Activated CD4-positive, alpha-beta T cell treated with anti-CD3 and anti-CD28 coated beads, Interleukin-2, amount 10 ng/mL, durations not matched to agents 24 days and 14 days (primary cell): ENCODE measurements around the gene PLCD3. TPM values are rescaled to one million over a fixed set of nuclear protein-coding genes. Genes with fewer than 3 reads are reported as not detected.

Experiments used
- DNase-seq: peaks from one replicate; pipeline ENCODE4 v3.0.0; 2022
- H3K27ac Mint-ChIP-seq: one replicate; pipeline ENCODE4 v1.8.0; 2022; ENCODE audit warnings: mild to moderate bottlenecking, mixed read lengths
- H3K27me3 Mint-ChIP-seq: one replicate; pipeline ENCODE4 v1.8.0; 2022; ENCODE audit warnings: mixed read lengths
- H3K36me3 Mint-ChIP-seq: one replicate; pipeline ENCODE4 v1.8.0; 2022; ENCODE audit warnings: low read depth, mild to moderate bottlenecking, mixed read lengths
- H3K4me1 Mint-ChIP-seq: one replicate; pipeline ENCODE4 v1.8.0; 2021; ENCODE audit warnings: mixed read lengths
- H3K4me3 Mint-ChIP-seq: one replicate; pipeline ENCODE4 v1.8.0; 2022; ENCODE audit warnings: mild to moderate bottlenecking, moderate library complexity, mixed read lengths
- H3K9me3 Mint-ChIP-seq: one replicate; pipeline ENCODE4 v1.8.0; 2021; ENCODE audit warnings: mixed read lengths
- intact Hi-C: fragments of 100-400 bp; cut with micrococcal nuclease; formaldehyde crosslinking; loops from one replicate; pipeline ENCODE4 v1.15.1; 2023
- total RNA-seq: library from RNA; stranded (reverse); gene quantifications from 2 replicates; pipeline ENCODE4 v1.2.3, GENCODE V29; 2022

Gene PLCD3
- total RNA-seq, 1 donor from 2014 or later, result 4.9 TPM

DNA sequence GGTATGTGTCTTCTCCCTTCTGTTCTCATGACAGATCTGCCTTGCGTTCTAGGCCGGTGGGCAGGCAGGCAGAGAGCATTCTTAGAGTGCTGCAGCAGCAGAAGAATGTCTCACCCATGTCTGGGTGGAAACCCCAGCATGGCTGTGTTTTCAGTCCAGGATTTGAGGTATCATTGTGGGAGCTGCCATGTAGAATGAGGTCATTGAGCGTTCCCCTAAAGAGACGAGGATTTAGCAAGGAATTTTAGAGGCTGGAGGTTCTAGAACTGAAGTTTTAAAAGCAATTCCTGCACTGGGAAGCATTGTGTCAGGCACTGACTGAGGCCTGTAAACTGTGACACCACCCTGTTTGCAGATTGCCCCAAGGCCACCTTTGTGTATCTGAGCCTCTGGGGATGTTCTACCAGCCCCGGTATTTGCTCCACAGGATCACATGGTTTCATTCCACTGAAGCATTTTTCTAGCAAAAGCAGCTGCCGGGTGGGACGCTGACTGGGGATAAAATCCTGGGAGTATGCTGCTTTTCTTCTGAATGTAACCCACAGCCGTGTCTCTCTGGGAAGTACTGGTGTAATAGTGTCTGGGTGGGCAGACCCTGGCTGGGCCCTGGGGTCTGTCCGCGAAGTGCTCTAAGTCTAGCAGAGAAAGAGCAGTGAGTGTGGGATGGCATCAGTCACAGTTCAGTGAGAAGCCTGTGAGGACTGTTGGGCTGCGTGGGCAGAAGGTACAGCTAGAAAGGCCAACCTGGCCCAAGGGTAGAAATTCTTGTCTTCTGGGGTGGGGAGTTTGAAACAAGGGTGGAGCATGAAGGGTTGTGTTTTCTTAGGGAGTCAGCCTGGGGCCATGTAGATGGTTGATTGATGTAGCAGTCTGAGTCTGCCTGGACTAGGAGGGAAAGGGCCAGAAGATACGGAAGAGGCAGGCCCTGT lies 30.2 kb downstream of the PLCD3 start:
- peaks cover 61% of the 10 kb centered on the region for H3K36me3 Mint-ChIP-seq
- peaks cover 3% of the 10 kb centered on the region for H3K4me1 Mint-ChIP-seq
- DNase-seq, result no peak
- no peak overlapping the region for H3K4me3 Mint-ChIP-seq
- no peak overlapping the region for H3K27ac Mint-ChIP-seq
- no peaks in the 10 kb centered on the region for H3K9me3 Mint-ChIP-seq
- H3K27me3 Mint-ChIP-seq, result no peaks in the 10 kb centered on the region
- intact Hi-C loops, result no loop called here

- no peak overlapping the region for H3K4me3 Mint-ChIP-seq
Observed at GRCh38 chr17:45101546-45101882, 30.8 kb downstream of the PLCD3 start.

DNA sequence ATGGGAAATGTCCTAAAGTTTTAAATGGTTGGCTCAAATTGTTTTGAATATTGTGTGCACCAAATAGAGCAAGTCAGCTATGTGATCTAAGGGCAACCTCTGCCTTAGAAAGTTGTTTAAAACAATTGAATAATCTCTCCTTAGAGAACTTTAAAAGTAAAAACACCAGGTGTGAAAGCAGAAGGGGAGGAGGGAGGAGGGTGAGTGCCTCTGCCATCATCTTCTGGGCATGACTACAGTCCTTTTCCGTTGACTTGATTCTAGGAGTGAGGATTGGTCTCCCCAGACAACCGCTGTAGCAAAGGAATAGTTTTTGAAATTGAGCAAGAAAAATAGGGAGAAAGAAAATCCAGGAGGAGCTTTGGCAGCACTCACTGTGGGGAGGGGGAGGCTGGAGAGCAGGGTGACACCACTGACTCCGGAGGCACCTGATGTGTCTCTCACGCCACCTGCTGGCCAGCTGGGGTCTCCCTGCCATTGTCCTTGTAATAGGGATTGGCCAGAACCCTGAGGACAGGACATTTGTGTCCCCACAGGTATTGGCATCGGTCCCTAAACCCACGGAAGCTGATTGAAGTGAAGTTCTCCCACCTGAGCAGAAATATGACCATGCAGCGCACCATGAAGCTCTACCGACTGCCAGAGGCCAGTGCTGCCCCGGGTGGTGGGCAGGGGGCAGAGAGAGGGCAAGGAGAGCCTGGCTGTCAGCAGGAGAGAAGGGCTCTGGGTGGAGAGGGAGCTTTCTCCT lies 33.3 kb downstream of the PLCD3 start:
- Mint-ChIP-seq H3K27ac (no peak overlapping the region), H3K4me1 (peaks cover 3% of the 10 kb centered on the region), H3K9me3 (no peaks in the 10 kb centered on the region), H3K27me3 (no peaks in the 10 kb centered on the region), H3K36me3 (peaks cover 58% of the 10 kb centered on the region), H3K4me3 (no peak overlapping the region)
- peak; percentile 93 for DNase-seq
- intact Hi-C loops, result loop anchor here (2.0 kb wide), 1 partner anchor 178 kb away; no protein-coding TSS in a partner anchor

More at GRCh38 chr17:45101546-45101882, 30.8 kb downstream of the PLCD3 start:
- DNase-seq, result no peak
- intact Hi-C loops, result no loop called here
- Mint-ChIP-seq H3K4me1 (peaks cover 3% of the 10 kb centered on the region), H3K9me3 (no peaks in the 10 kb centered on the region), H3K27me3 (no peaks in the 10 kb centered on the region), H3K36me3 (peaks cover 62% of the 10 kb centered on the region), H3K27ac (no peak overlapping the region)

- no peaks in the 10 kb centered on the region for H3K27me3 Mint-ChIP-seq
Observed at GRCh38 chr17:45098081-45098868, 34.0 kb downstream of the PLCD3 start.

GRCh38 chr17:45096926-45097325 lies 35.4 kb downstream of the PLCD3 start:
- intact Hi-C loops, result no loop called here
- Mint-ChIP-seq H3K4me3 (no peak overlapping the region), H3K9me3 (no peaks in the 10 kb centered on the region), H3K27ac (no peak overlapping the region), H3K27me3 (no peaks in the 10 kb centered on the region), H3K36me3 (peaks cover 60% of the 10 kb centered on the region), H3K4me1 (peaks cover 3% of the 10 kb centered on the region)
- DNase-seq, result no peak

More at GRCh38 chr17:45098081-45098868, 34.0 kb downstream of the PLCD3 start:
- H3K9me3 Mint-ChIP-seq, result no peaks in the 10 kb centered on the region
- intact Hi-C loops, result loop anchor here (2.0 kb wide), 1 partner anchor 177 kb away; no protein-coding TSS in a partner anchor
- H3K36me3 Mint-ChIP-seq, result peaks cover 60% of the 10 kb centered on the region
- no peak for DNase-seq
- no peak overlapping the region for H3K27ac Mint-ChIP-seq
- H3K4me1 Mint-ChIP-seq, result peaks cover 3% of the 10 kb centered on the region
- H3K4me3 Mint-ChIP-seq, result no peak overlapping the region

GRCh38 chr17:45096141-45096540 lies 36.2 kb downstream of the PLCD3 start:
- Mint-ChIP-seq H3K4me1 (peaks cover 3% of the 10 kb centered on the region), H3K9me3 (no peaks in the 10 kb centered on the region), H3K27me3 (no peaks in the 10 kb centered on the region), H3K36me3 (peaks cover 62% of the 10 kb centered on the region), H3K4me3 (no peak overlapping the region), H3K27ac (no peak overlapping the region)
- DNase-seq, result no peak
- intact Hi-C loops, result no loop called here

GRCh38 chr17:45093444-45094110 lies 38.7 kb downstream of the PLCD3 start:
- H3K27me3 Mint-ChIP-seq, result no peaks in the 10 kb centered on the region
- H3K36me3 Mint-ChIP-seq, result peaks cover 63% of the 10 kb centered on the region
- H3K4me1 Mint-ChIP-seq, result no peaks in the 10 kb centered on the region
- no peaks in the 10 kb centered on the region for H3K9me3 Mint-ChIP-seq
- no peak for DNase-seq
- intact Hi-C loops, result no loop called here
- H3K27ac Mint-ChIP-seq, result no peak overlapping the region
- H3K4me3 Mint-ChIP-seq, result no peak overlapping the region

DNA sequence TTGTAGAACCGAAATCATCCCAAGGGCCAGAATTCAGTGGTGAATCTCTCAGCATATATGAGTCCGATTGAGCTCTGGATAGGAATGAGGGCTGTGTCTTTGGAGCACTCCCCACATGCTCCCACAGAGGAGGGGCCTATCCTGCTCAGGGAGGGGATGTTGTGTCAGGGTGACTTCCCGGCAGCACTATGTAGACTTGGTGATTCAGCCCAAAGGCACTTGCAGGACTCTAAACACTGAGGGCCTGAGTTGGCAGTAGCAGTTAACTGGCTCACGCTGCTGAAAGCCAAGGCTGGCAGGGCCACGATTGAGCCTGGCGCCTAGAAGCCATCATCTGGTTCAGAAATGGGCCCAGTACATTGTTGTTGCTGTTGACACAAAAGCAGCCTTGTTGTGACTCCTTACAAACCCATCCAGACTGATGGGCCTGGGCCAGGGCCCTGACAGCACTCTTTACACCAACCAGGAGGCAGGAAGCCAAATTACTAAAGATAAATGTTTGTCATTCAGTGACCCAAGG lies 39.3 kb downstream of the PLCD3 start:
- H3K4me3 Mint-ChIP-seq, result no peak overlapping the region
- H3K27me3 Mint-ChIP-seq, result no peaks in the 10 kb centered on the region
- DNase-seq, result no peak
- no peaks in the 10 kb centered on the region for H3K4me1 Mint-ChIP-seq
- intact Hi-C loops, result no loop called here
- H3K36me3 Mint-ChIP-seq, result peaks cover 64% of the 10 kb centered on the region
- no peaks in the 10 kb centered on the region for H3K9me3 Mint-ChIP-seq
- H3K27ac Mint-ChIP-seq, result no peak overlapping the region

- Mint-ChIP-seq H3K4me3 (no peak overlapping the region), H3K4me1 (peaks cover 2% of the 10 kb centered on the region), H3K9me3 (no peaks in the 10 kb centered on the region), H3K36me3 (peaks cover 62% of the 10 kb centered on the region), H3K27me3 (no peaks in the 10 kb centered on the region), H3K27ac (no peak overlapping the region)
- intact Hi-C loops, result no loop called here
- DNase-seq, result no peak
Observed at GRCh38 chr17:45091778-45092425, 40.4 kb downstream of the PLCD3 start.

- H3K4me1 Mint-ChIP-seq, result peaks cover 2% of the 10 kb centered on the region
- intact Hi-C loops, result no loop called here
- no peaks in the 10 kb centered on the region for H3K27me3 Mint-ChIP-seq
- no peaks in the 10 kb centered on the region for H3K9me3 Mint-ChIP-seq
- no peak for DNase-seq
- H3K36me3 Mint-ChIP-seq, result peaks cover 58% of the 10 kb centered on the region
- H3K4me3 Mint-ChIP-seq, result no peak overlapping the region
- H3K27ac Mint-ChIP-seq, result no peak overlapping the region
Observed at GRCh38 chr17:45090711-45091110, 41.6 kb downstream of the PLCD3 start.

GRCh38 chr17:45088741-45089140 lies 43.6 kb downstream of the PLCD3 start:
- no peaks in the 10 kb centered on the region for H3K27me3 Mint-ChIP-seq
- peaks cover 58% of the 10 kb centered on the region for H3K36me3 Mint-ChIP-seq

DNA sequence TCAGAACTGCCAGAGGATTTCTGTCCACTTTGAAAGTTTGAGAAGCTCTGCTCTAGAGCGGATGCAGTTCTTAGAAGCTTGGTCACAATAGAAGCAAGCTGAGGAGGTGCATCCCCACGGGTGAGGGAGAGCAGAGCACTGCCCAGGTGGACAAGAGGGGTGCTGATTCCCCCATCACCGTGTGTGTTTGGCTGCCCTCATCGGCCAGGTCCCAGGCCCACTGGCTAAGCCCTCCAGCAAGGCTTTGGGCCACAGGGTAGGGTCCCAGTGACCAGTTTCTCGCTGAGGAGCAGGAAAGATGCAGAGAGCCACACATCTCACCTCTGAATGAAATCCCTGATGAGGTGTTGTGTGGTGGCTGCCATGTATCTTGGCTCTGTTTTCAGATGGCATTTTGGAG lies 44.3 kb downstream of the PLCD3 start:
- H3K27ac Mint-ChIP-seq, result no peak overlapping the region
- no peaks in the 10 kb centered on the region for H3K9me3 Mint-ChIP-seq
- intact Hi-C loops, result no loop called here
- no peak overlapping the region for H3K4me3 Mint-ChIP-seq
- no peaks in the 10 kb centered on the region for H3K27me3 Mint-ChIP-seq
- H3K36me3 Mint-ChIP-seq, result peaks cover 56% of the 10 kb centered on the region
- peaks cover 2% of the 10 kb centered on the region for H3K4me1 Mint-ChIP-seq
- no peak for DNase-seq

More at GRCh38 chr17:45088741-45089140, 43.6 kb downstream of the PLCD3 start:
- no peak overlapping the region for H3K4me3 Mint-ChIP-seq
- no peak for DNase-seq
- H3K9me3 Mint-ChIP-seq, result no peaks in the 10 kb centered on the region
- H3K27ac Mint-ChIP-seq, result no peak overlapping the region
- H3K4me1 Mint-ChIP-seq, result peaks cover 2% of the 10 kb centered on the region
- intact Hi-C loops, result no loop called here
